ACHN (cell line): Measurements from ENCODE around the gene TAS2R19.

ENCODE experiments used
- DNase-seq: peaks from one replicate; pipeline ENCODE4 v3.0.0-alpha.2; 2015
- in situ Hi-C: cut with HindIII; loops from 2 replicates; pipeline ENCODE4 v1.10.0; 2017; ENCODE audit warnings: low sequenced_read_pairs, low pct_ligation_motif_present, low pct_unique_long_range_greater_than_20kb

The TAS2R19 gene

DNA sequence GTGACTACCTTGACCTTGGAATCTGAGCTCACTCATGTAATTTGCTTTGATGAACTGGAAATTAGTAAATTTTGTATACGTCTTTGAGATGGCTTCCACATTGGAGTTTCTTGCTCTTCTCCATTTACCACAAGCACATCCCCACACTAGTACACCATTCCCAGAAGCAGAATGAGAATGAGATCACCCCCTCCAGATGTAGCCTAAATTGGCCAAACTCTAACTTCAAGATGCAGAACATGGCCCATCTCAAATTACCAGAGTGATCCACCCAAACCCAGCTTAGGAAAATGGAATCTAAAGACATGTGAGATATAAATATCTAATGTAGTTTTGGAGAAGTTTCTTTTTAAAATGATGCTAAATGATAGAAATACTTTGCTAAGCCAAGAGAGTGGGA, 14.8 kb downstream of the TAS2R19 start:
- in situ Hi-C loops = no loop called here

DNA sequence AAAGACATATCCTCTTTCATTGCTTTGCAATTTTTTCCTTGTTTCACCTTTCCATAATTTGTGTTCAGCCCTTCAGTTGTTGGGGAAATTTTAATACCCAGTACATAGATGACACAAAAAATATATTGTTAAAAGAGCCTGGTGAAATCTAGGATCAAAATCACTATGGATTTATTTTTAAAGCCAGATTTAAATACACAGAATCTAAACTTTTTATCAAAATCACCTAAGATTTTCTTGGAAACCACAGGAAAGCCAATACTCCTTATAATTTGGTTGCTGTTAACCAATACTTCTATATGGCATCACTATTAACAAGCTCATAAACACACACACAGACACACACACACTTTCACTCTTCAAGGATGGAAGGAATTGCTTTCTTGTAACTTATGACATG, 24.2 kb downstream of the TAS2R19 start, which contains the start of gene TAS2R20:
TSS of gene TAS2R20 (minus strand) at position 101 of the 400 bp plus-strand sequence. CDS start 429 bp downstream, outside the sequence.
- in situ Hi-C loops = no loop called here
- DNase-seq = no peak

More for the DNA sequence above, 14.8 kb downstream of the TAS2R19 start:
- no peak for DNase-seq

DNA sequence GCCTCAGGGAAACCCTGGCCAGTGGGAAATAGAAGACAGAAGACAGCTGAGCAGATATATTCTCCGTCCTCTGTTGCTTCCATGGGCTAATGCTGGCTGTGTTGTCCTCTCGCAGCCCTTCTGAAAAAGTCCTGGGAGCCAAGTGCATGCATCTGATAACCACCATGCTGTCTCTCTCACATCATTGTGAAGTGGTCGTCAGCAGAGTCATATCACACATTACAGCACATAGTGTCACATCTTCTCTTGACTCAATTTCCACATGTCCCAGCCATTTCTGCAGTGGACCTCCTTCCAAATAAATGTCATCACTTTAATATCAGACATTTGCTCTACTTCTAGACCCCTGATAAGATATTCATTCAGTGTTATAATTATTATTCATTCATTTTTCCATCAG, 28.1 kb downstream of the TAS2R19 start:
- in situ Hi-C loops = no loop called here
- no peak for DNase-seq

DNA sequence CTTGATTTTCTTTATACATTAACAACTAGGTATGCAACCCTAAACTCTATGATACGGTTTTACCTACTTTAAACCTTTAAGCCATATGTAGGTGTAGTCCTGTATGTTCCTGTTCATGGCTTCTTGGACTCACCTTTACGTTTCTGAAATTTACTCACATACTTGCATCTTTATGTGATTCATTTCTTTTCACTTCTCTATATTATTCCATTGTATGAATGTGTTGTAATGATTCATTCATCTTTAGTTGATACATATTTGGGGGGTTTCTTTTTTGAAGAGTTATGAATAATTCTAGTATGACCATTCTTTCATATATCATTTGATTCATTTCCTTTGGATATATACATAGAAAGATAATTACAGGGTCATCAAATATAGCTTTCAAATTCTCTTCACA, 33.3 kb downstream of the TAS2R19 start:
- DNase-seq = no peak

DNA sequence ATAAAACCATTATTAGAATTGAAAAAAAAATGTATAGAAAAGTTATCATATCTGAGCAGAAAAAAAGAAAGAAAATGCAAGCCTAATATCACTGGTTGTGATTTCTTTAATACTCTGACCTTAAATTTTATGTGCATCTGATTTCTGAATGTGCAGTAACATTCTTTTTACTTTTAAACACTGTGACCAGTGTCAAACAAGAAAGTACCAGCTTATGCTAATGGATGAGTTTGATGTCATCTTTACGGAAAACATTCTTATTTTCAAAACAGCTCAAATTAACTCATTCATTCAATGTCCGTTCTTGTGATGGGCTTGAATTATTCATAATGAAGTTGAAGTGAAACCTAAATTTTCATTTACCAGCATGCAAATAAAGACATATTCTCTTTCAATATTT, 35.6 kb downstream of the TAS2R19 start, which contains the start of gene TAS2R50:
TSS of gene TAS2R50 (minus strand) at position 101 of the 400 bp plus-strand sequence. CDS start at position 49, 52 bp downstream.
- in situ Hi-C loops = no loop called here
- no peak for DNase-seq

More for the DNA sequence above, 33.3 kb downstream of the TAS2R19 start:
- in situ Hi-C loops = no loop called here

DNA sequence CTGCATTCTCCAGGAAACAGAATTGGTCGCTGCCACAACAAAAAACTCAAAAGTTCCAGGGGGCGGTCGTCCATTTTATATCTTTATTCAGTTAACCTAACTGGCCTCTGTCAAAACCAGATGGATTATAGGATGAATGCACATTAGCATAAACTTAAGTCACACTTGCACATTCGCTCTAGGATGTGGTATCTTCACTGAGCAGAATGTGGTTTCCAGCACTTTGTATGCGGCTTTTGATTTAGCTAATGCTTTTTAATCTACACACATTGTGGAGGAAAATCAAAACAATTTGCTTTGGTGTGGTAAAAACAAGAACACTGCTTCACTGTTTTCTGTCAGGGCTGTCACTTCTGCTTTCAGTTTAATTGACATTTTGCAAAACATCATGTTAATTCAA, 40.2 kb downstream of the TAS2R19 start:
- in situ Hi-C loops = no loop called here
- no peak for DNase-seq

DNA sequence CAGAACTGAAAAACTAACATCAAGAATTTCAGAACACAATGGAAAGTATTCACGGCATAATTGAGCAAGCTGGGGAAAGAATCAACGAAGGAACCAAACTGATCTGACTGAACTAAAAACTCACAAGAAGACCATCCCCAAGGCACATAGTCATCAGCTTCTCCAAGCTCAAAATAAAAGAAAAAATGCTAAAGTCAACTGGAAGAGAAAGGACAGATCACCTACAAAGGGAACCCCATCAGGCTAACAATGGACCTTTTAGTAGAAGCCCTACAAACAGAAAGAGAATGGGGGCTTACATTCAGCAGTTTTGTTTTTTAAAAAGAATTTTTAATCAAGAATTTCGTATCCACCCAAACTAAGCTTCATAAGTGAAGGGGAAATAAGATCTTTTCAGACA, 47.5 kb downstream of the TAS2R19 start:
- in situ Hi-C loops = no loop called here
- DNase-seq = no peak
